ENCODE measurements around the gene HOXB6. TPM values are rescaled to one million over a fixed set of nuclear protein-coding genes. Genes with fewer than 3 reads are reported as not detected.

Gene HOXB6
- total RNA-seq, 4 donors from 2014 or later, result 0.27 to 4.6 (median 0.45) TPM

GRCh38 chr17:48588074-48588415 is 16.7 kb downstream of the HOXB6 start:
- DNase-seq (ENCODE audit: low spot score in 2 of 2), result no peak
- WGBS, 2 donors, result 67 to 86% methylated on average over 2 of the region's 2 CpGs
- no peak overlapping the region for H3K4me3 ChIP-seq (ENCODE audit: low read depth, poor library complexity, severe bottlenecking)
- intact Hi-C loops (cut with DNase I; ENCODE audit: low total_unique reads), result no loop called here
- no peak for TF ChIP-seq POLR2A (IDR thresholded peaks at IDR 0.05)
- TF ChIP-seq CTCF (IDR thresholded peaks at IDR 0.05), result no peak

- H3K4me3 ChIP-seq (ENCODE audit: low read depth, poor library complexity, severe bottlenecking), result no peak overlapping the region
- intact Hi-C loops (cut with DNase I; ENCODE audit: low total_unique reads), result no loop called here
- WGBS, 2 donors, result 73 to 76% methylated on average over 5 of the region's 5 CpGs
- no peak for DNase-seq (ENCODE audit: low spot score in 2 of 2)
- no peak for TF ChIP-seq CTCF (IDR thresholded peaks at IDR 0.05)
- no peak for TF ChIP-seq POLR2A (IDR thresholded peaks at IDR 0.05)
These were observed 17.3 kb downstream of the HOXB6 start for GRCh38 chr17:48587276-48588073.

- WGBS, 2 donors, result 39 to 47% methylated on average over 34 of the region's 34 CpGs
- no peak overlapping the region for H3K4me3 ChIP-seq (ENCODE audit: low read depth, poor library complexity, severe bottlenecking)
- no peak for TF ChIP-seq POLR2A (IDR thresholded peaks at IDR 0.05)
- no peak for TF ChIP-seq CTCF (IDR thresholded peaks at IDR 0.05)
- intact Hi-C loops (cut with DNase I; ENCODE audit: low total_unique reads), result no loop called here
- no peak for DNase-seq (ENCODE audit: low spot score in 2 of 2)
These were observed 18.2 kb downstream of the HOXB6 start for GRCh38 chr17:48586355-48587258.

- TF ChIP-seq POLR2A (IDR thresholded peaks at IDR 0.05), result no peak
- TF ChIP-seq CTCF (IDR thresholded peaks at IDR 0.05), result no peak
- intact Hi-C loops (cut with DNase I; ENCODE audit: low total_unique reads), result no loop called here
These were observed 20.5 kb downstream of the HOXB6 start for GRCh38 chr17:48584223-48584741.

GRCh38 chr17:48583708-48584222 is 21.0 kb downstream of the HOXB6 start:
- WGBS, 2 donors, result 62 to 69% methylated on average over 3 of the region's 3 CpGs
- TF ChIP-seq CTCF (IDR thresholded peaks at IDR 0.05) (no peak), POLR2A (IDR thresholded peaks at IDR 0.05) (no peak)

More at GRCh38 chr17:48584223-48584741, 20.5 kb downstream of the HOXB6 start:
- DNase-seq (ENCODE audit: low spot score in 2 of 2), result no peak
- H3K4me3 ChIP-seq (ENCODE audit: low read depth, poor library complexity, severe bottlenecking), result no peak overlapping the region
- 28 to 29% methylated on average over 2 of the region's 2 CpGs for WGBS, 2 donors

More at GRCh38 chr17:48583708-48584222, 21.0 kb downstream of the HOXB6 start:
- no peak for DNase-seq (ENCODE audit: low spot score in 2 of 2)
- H3K4me3 ChIP-seq (ENCODE audit: low read depth, poor library complexity, severe bottlenecking), result no peak overlapping the region
- intact Hi-C loops (cut with DNase I; ENCODE audit: low total_unique reads), result no loop called here

Data from lower leg skin (tissue), 4 donors.